ENCODE results near the gene ST7L.
A peak's percentile ranks its signal among the peaks of the same experiment; 100 is the strongest.
"Not testable (repeated sequence)": the region's sequence is repeated elsewhere in the genome, so short reads cannot be mapped to it uniquely, and the experiment has no call there.

ST7L gene

DNA sequence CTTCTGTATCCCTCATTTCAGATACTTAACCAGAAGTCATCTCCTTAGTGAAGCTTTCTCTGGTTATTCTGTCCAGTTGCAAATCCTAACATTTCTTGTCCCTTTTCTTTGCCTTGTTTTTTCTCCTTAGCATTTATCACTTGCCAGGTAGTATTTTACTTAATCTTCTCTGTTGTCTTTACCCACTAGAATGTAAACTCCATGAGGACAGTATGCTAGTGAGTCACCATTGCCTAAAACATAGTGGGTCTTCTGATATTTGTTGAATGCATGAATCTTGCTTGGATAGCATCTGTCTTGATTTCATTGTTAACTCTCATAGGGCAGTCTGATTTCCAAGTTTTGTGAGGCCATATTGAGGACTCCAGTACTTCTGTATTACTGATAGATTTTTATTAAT is 10.3 kb upstream of the ST7L start:
- intact Hi-C loops (cut with micrococcal nuclease) = loop anchor here (5.0 kb wide), 1 partner anchor 43 kb away; the partner anchor contains the start of gene MOV10
- Mint-ChIP-seq H3K27me3 (no peaks in the 10 kb centered on the region), H3K4me3 (no peak overlapping the region), H3K4me1 (ENCODE audit: low read depth) (peaks cover 60% of the 10 kb centered on the region), H3K9me3 (no peaks in the 10 kb centered on the region), H3K36me3 (ENCODE audit: low read depth) (peaks cover 74% of the 10 kb centered on the region), H3K27ac (no peak overlapping the region)

- Mint-ChIP-seq H3K4me1 (ENCODE audit: low read depth) (peaks cover 52% of the 10 kb centered on the region), H3K9me3 (no peaks in the 10 kb centered on the region), H3K27me3 (no peaks in the 10 kb centered on the region), H3K36me3 (ENCODE audit: low read depth) (peaks cover 71% of the 10 kb centered on the region), H3K4me3 (no peak overlapping the region), H3K27ac (no peak overlapping the region)
- intact Hi-C loops (cut with micrococcal nuclease) = loop anchor here (5.0 kb wide), 1 partner anchor 44 kb away; the partner anchor contains the start of gene MOV10
These were observed 9.6 kb upstream of the ST7L start for GRCh38 chr1:112628516-112628915.

DNA sequence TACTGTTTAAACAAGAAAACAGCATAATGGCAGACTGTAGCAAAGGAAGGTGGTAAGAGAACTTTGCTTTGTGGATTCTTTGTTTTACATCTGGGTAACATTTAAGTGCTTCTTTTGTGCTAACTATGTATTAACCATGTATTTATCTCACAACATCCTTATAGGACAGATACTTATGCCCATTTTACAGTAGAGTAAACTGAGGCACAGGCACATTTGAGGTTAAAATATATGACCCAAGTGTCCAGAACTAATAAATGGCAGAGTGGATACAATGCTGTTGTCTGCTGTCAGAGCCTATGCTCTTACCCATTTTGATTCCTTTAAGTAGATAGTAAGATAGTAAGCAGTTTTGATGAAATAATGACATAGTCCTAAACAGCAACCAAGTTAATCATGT is 7.9 kb upstream of the ST7L start:
- H3K36me3 Mint-ChIP-seq (ENCODE audit: low read depth) = peaks cover 66% of the 10 kb centered on the region
- no peaks in the 10 kb centered on the region for H3K27me3 Mint-ChIP-seq
- peaks cover 47% of the 10 kb centered on the region for H3K4me1 Mint-ChIP-seq (ENCODE audit: low read depth)
- no peak overlapping the region for H3K27ac Mint-ChIP-seq
- intact Hi-C loops (cut with micrococcal nuclease) = loop anchor here (5.0 kb wide), 1 partner anchor 45 kb away; the partner anchor contains the start of gene MOV10
- no peak overlapping the region for H3K4me3 Mint-ChIP-seq
- H3K9me3 Mint-ChIP-seq = no peaks in the 10 kb centered on the region

DNA sequence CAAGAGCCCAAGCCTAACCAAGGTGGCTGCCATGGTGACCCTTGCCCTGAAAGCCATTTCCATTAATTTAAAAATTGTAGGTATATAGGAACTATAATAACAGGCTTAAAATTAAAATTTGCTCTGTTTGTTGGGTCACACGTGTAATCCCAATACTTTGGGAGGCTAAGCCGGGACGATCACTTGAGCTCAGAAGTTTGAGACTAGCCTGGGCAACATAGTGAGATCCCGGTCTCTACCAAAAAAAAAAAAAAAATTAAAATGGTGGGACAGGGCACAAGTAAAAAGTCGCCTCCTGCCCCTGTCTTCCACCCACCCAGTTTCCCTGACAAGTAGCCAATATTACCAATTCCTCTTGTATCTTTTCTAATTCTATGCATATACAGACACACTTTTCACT is 7.3 kb upstream of the ST7L start:
- Mint-ChIP-seq H3K27ac (no peak overlapping the region), H3K4me3 (no peak overlapping the region), H3K27me3 (no peaks in the 10 kb centered on the region), H3K9me3 (no peaks in the 10 kb centered on the region), H3K36me3 (ENCODE audit: low read depth) (peaks cover 60% of the 10 kb centered on the region), H3K4me1 (ENCODE audit: low read depth) (peaks cover 46% of the 10 kb centered on the region)
- intact Hi-C loops (cut with micrococcal nuclease) = loop anchor here (5.0 kb wide), 1 partner anchor 46 kb away; the partner anchor contains the start of gene MOV10

DNA sequence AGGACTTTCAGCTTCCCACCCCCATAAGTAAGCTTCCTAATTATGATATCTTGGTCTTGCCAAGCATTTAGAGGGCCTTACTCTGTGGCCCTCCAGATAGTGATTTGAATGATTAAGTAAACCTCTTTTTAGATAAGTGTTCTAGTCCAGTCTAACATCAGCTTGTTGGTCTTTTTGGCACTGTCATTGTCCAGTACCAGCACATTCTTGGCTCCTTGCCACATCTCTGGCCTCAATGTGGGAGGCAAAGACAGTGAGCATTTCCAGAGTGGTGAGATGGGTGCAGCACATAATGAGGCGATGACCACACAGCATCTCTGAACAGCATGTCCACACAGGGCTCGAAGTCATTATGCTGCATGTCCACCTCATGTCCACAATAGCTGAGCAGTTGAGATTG is 6.8 kb upstream of the ST7L start:
- intact Hi-C loops (cut with micrococcal nuclease) = loop anchor here (5.0 kb wide), 1 partner anchor 47 kb away; the partner anchor contains the start of gene MOV10
- Mint-ChIP-seq H3K27me3 (no peaks in the 10 kb centered on the region), H3K36me3 (ENCODE audit: low read depth) (peaks cover 60% of the 10 kb centered on the region), H3K4me3 (no peak overlapping the region), H3K9me3 (no peaks in the 10 kb centered on the region), H3K27ac (no peak overlapping the region), H3K4me1 (ENCODE audit: low read depth) (peaks cover 50% of the 10 kb centered on the region)

- H3K9me3 Mint-ChIP-seq; H3K4me3 Mint-ChIP-seq; H3K27ac Mint-ChIP-seq; intact Hi-C loops (cut with micrococcal nuclease); H3K27me3 Mint-ChIP-seq: not testable (repeated sequence)
- Mint-ChIP-seq H3K36me3 (ENCODE audit: low read depth) (peaks cover 63% of the 10 kb centered on the region), H3K4me1 (ENCODE audit: low read depth) (peaks cover 50% of the 10 kb centered on the region)
These were observed 5.6 kb upstream of the ST7L start for GRCh38 chr1:112624493-112624892.

GRCh38 chr1:112620377-112620695 is 1.4 kb upstream of the ST7L start:
- peak overlapping the region; percentile 97 for H3K4me3 Mint-ChIP-seq
- H3K9me3 Mint-ChIP-seq = no peaks in the 10 kb centered on the region
- peaks cover 34% of the 10 kb centered on the region for H3K4me1 Mint-ChIP-seq (ENCODE audit: low read depth)
- peaks cover 54% of the 10 kb centered on the region for H3K36me3 Mint-ChIP-seq (ENCODE audit: low read depth)
- peak overlapping the region; percentile 99 for H3K27ac Mint-ChIP-seq
- intact Hi-C loops (cut with micrococcal nuclease) = no loop called here
- no peaks in the 10 kb centered on the region for H3K27me3 Mint-ChIP-seq

DNA sequence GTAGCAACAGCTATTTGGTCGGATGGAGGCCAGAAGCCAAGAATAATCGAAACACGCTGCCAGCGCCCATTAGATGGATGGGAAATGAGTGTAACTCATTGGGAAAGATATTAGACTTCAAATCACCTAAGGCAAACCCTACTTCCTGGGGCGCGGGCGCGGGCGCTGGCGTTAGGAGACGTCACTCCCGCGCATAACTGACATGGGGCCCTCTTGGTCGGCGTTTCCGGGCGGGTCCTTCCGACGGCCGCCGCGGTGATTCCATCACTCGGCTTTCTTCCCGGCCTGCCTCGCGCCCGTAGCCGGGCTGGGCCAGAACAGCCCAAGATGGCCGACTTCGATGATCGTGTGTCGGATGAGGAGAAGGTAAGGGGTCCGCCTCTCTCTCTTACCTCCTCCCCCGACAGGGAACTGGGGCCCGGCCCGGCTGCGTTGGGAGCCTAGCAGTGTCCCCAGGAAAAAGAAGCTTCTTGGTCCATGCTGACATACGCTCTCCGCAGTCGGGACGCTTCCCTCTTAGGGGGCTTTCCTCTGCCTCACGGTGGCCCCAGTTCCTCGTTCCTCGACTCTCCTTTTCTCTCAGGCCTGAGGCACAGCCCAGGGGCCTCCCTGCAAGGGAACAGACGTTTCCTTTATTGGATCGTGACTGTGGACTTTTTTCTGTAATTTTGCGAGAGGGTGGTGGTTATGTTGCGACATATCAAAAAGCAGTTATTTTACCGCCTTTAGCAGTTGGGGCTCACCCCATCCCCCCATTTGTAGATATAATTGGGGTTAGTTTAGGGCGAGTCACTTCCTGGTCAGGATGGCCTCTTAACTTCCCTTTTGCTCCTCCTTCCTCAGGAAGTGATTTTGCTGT is 806 bp upstream of the ST7L start, which contains the start of gene CAPZA1:
Gene CAPZA1, plus strand, starts transcription at position 315 of the 859 bp plus-strand sequence. Its CDS starts 13 bp downstream, at position 328.
- H3K4me3 Mint-ChIP-seq = peak within 1 kb of the TSS; percentile 97
- H3K9me3 Mint-ChIP-seq = no peaks in the 10 kb centered on the region
- peaks cover 54% of the 10 kb centered on the region for H3K36me3 Mint-ChIP-seq (ENCODE audit: low read depth)
- peaks cover 29% of the 10 kb centered on the region for H3K4me1 Mint-ChIP-seq (ENCODE audit: low read depth)
- intact Hi-C loops (cut with micrococcal nuclease) = loop anchor here (1.0 to 10.0 kb wide), 4 partner anchors 83 to 223 kb away; partner anchors contain the start of genes CTTNBP2NL and WNT2B
- H3K27ac Mint-ChIP-seq = peak within 1 kb of the TSS; percentile 99
- H3K27me3 Mint-ChIP-seq = no peaks in the 10 kb centered on the region

GRCh38 chr1:112618114-112618720 is 724 bp downstream of the ST7L start:
- Mint-ChIP-seq H3K4me1 (ENCODE audit: low read depth) (peaks cover 24% of the 10 kb centered on the region), H3K27me3 (no peaks in the 10 kb centered on the region), H3K36me3 (ENCODE audit: low read depth) (peaks cover 45% of the 10 kb centered on the region), H3K9me3 (no peaks in the 10 kb centered on the region), H3K4me3 (peak overlapping the region; percentile 97), H3K27ac (peak overlapping the region; percentile 99)
- intact Hi-C loops (cut with micrococcal nuclease) = loop anchor here (2.0 to 10.0 kb wide), 3 partner anchors 84 to 221 kb away; partner anchors contain the start of genes CTTNBP2NL and WNT2B

GRCh38 chr1:112614460-112615065 is 4.4 kb downstream of the ST7L start:
- intact Hi-C loops (cut with micrococcal nuclease) = loop anchor here (2.0 to 10.0 kb wide), 3 partner anchors 88 to 224 kb away; partner anchors contain the start of gene WNT2B
- H3K4me3 Mint-ChIP-seq = no peak overlapping the region
- H3K9me3 Mint-ChIP-seq = no peaks in the 10 kb centered on the region
- peaks cover 53% of the 10 kb centered on the region for H3K36me3 Mint-ChIP-seq (ENCODE audit: low read depth)
- no peaks in the 10 kb centered on the region for H3K27me3 Mint-ChIP-seq
- no peak overlapping the region for H3K27ac Mint-ChIP-seq
- H3K4me1 Mint-ChIP-seq (ENCODE audit: low read depth) = peaks cover 11% of the 10 kb centered on the region

- peaks cover 23% of the 10 kb centered on the region for H3K4me1 Mint-ChIP-seq (ENCODE audit: low read depth)
- no peaks in the 10 kb centered on the region for H3K9me3 Mint-ChIP-seq
- intact Hi-C loops (cut with micrococcal nuclease) = no loop called here
- no peak overlapping the region for H3K4me3 Mint-ChIP-seq
- no peaks in the 10 kb centered on the region for H3K27me3 Mint-ChIP-seq
- peak overlapping the region; percentile 23 for H3K27ac Mint-ChIP-seq
- peaks cover 90% of the 10 kb centered on the region for H3K36me3 Mint-ChIP-seq (ENCODE audit: low read depth)
These were observed 13.2 kb downstream of the ST7L start for GRCh38 chr1:112605633-112606327.

GRCh38 chr1:112603541-112603940 is 15.4 kb downstream of the ST7L start:
- H3K27ac Mint-ChIP-seq = no peak overlapping the region
- no peaks in the 10 kb centered on the region for H3K9me3 Mint-ChIP-seq
- no peak overlapping the region for H3K4me3 Mint-ChIP-seq
- peaks cover 23% of the 10 kb centered on the region for H3K4me1 Mint-ChIP-seq (ENCODE audit: low read depth)
- intact Hi-C loops (cut with micrococcal nuclease) = no loop called here
- no peaks in the 10 kb centered on the region for H3K27me3 Mint-ChIP-seq
- H3K36me3 Mint-ChIP-seq (ENCODE audit: low read depth) = peaks cover 75% of the 10 kb centered on the region

DNA sequence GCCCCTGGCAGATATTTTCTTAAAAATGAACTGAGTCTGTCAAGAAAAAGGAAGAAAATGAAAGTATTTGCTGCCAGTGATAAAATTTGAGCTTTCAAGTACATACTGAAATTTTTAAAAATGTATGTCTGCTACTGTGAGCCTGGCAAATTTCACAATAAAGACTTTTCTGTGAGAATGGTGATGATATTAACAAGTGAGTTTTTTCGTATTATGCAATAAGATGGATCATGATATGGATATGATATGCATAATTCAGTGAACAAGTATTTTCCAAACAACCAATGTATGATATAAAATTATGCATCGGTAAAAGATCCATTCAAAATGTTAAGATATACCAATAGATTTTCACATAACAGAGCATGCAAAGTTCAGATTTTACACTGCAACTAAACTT is 15.9 kb downstream of the ST7L start:
- Mint-ChIP-seq H3K4me3 (no peak overlapping the region), H3K9me3 (no peaks in the 10 kb centered on the region), H3K36me3 (ENCODE audit: low read depth) (peaks cover 71% of the 10 kb centered on the region), H3K27ac (no peak overlapping the region), H3K4me1 (ENCODE audit: low read depth) (peaks cover 23% of the 10 kb centered on the region), H3K27me3 (no peaks in the 10 kb centered on the region)
- intact Hi-C loops (cut with micrococcal nuclease) = no loop called here
